Adrenal gland (tissue), 12 donors: ENCODE data around the gene CLEC16A. TPM values are rescaled to one million over a fixed set of nuclear protein-coding genes. Genes with fewer than 3 reads are reported as not detected.

Experiments
- DNase-seq, 7 donors: peaks; one replicate each; pipeline ENCODE4 v3.0.0-alpha.2; 2019 to 2020
- H3K27ac ChIP-seq, 5 donors: fragments of 200-600 bp; sonication (generic) in 4 of 5; 1 replicate in 3 of 5; 2 replicates in 2 of 5; pipeline versions ENCODE4 v1.5.1 to v1.8.0; 2016 to 2020; ENCODE audit warnings: mild to moderate bottlenecking in 1 of 5
- H3K27me3 ChIP-seq: fragments of 200-600 bp; 2 replicates; pipeline ENCODE4 v1.8.0; 2021
- H3K36me3 ChIP-seq, 2 donors: fragments of 200-600 bp; replicated peaks in 1 of 2; 1 replicate in 1 of 2; 2 replicates in 1 of 2; pipeline versions ENCODE4 v1.5.1 to v1.8.0; 2018 to 2022
- H3K4me1 ChIP-seq, 2 donors: fragments of 200-600 bp; replicated peaks in 1 of 2; 1 replicate in 1 of 2; 2 replicates in 1 of 2; pipeline versions ENCODE4 v1.5.1 to v1.8.0; 2018 to 2021
- H3K4me3 ChIP-seq, 4 donors: fragments of 200-600 bp; sonication (generic) in 3 of 4; one replicate each; pipeline ENCODE4 v1.5.1; 2016 to 2018
- H3K9me3 ChIP-seq, 3 donors: fragments of 200-600 bp; sonication (generic) in 1 of 3; replicated peaks in 1 of 3; 1 replicate in 2 of 3; 2 replicates in 1 of 3; pipeline versions ENCODE4 v1.5.1 to v1.8.0; 2016 to 2021
- POLR2A ChIP-seq, 2 donors: fragments of 450-650 bp; IDR thresholded peaks; one replicate each; pipeline ENCODE4 v1.6.1; 2017; ENCODE audit warnings: antibody characterized with exemption in 2 of 2, mild to moderate bottlenecking in 2 of 2, moderate library complexity in 1 of 2
- WGBS, 4 donors: extraction: QIAGEN DNeasy Blood & Tissue Kit in 2 of 4; methylation state at CpG; one replicate each; pipeline versions ENCODE4 v1.1.5 to v1.1.7; 2013 to 2017; 5-methylcytosine and 5-hydroxymethylcytosine counted together
- intact Hi-C, 2 donors: fragments of 100-400 bp; cut with DNase I; formaldehyde crosslinking; loops; one replicate each; pipeline versions ENCODE4 v1.14.1 to v1.15.0; 2022 to 2023
- polyA plus RNA-seq, 3 donors: library from polyadenylated mRNA; stranded (reverse); fragments of 200-250 nt in 2 of 3; fragments of 350-450 nt in 1 of 3; fragmentation: Illumina TruSeq in 1 of 3; extraction: RNeasy Lipid Tissue Mini Kit (QIAGEN cat#74804) in 1 of 3; gene quantifications; one replicate each; pipeline ENCODE4 v1.2.3, GENCODE V29; 2013 to 2014
- total RNA-seq, 9 donors: library from RNA; depleted of rRNA in 4 of 9; stranded (reverse); fragments of >200 nt in 4 of 9; fragments of 120-200 nt in 1 of 9; fragmentation: NEBNext Ultra II Directional in 1 of 9; extraction: Animal tissue kit (Norgen Biotek cat#: 25700) in 1 of 9; gene quantifications; one replicate each; pipeline versions ENCODE4 v1.1.0 to v1.2.4, GENCODE V29; 2013 to 2023
- TF ChIP-seq, protein P1 (sequence below), 6 experiments: fragments of 450-650 bp in 4 of 6; fragments of 200-600 bp in 2 of 6; sonication (generic) in 1 of 6; IDR thresholded peaks; 1 replicate in 5 of 6; 2 replicates in 1 of 6; pipeline versions ENCODE4 v1.5.1 to v1.8.0; 2016 to 2021; ENCODE audit warnings: antibody characterized with exemption in 6 of 6, mild to moderate bottlenecking in 2 of 6, moderate library complexity in 1 of 6
- donor health status: healthy with polysubstance abuse.
- donor health status: Bipolar disorder and iron deficiency.
- donor health status: DM: yes; HTN: yes; CAD: no.
- donor health status: DM: no; HTN: no; CAD: no.
- donor health status: DM: no; HTN: no; CAD: no.
- donor health status: DM: yes; HTN: yes; CAD: no.

CLEC16A gene
- total and polyA plus RNA-seq, 12 donors: 14.0 to 37.2 (median 27.6) TPM

DNA sequence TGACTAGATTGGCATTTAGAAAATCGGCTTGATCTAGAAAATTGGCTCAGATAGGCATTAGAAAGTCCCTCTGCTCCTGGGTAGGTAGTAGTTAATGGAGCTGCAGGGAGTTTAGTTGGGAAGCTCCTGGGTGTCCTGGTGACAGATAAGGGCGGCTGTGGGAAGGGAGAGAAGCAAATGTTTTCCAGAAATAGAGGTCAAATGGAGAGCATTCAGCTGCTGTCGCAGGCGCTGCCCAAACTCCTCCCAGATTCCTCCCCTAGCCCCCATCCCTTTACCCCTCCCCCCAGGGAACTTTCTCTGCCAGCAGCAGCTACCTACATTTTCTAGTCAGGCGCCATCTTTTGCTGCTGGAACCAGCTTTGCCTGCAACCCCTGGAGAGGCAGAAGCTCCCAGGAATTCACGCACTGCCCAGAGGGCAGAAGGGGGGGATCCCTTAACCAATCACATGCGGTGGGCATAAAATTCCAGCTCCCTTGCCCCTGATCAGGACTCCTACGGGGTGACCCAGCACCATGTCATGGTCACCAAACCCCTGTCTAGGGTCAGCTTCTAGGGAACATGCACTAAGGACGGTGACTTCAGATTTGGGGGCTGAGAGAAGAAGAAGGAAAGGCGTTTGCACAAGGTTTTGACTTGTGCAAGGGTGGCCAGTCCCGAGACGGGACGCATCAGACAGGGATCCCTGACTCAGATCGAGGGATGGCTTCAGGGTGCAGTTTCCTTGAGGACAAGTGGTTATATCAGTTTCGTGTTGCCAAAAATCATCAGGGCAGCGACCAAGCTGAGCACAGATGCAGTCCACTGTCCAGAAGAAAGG is 267.8 kb downstream of the CLEC16A start:
- no peaks in the 10 kb centered on the region for H3K4me1 ChIP-seq
- no peak for DNase-seq
- no peaks in the 10 kb centered on the region for H3K27me3 ChIP-seq
- no peak overlapping the region for H3K27ac ChIP-seq
- intact Hi-C loops: no loop called here
- TF ChIP-seq, protein P1, sequence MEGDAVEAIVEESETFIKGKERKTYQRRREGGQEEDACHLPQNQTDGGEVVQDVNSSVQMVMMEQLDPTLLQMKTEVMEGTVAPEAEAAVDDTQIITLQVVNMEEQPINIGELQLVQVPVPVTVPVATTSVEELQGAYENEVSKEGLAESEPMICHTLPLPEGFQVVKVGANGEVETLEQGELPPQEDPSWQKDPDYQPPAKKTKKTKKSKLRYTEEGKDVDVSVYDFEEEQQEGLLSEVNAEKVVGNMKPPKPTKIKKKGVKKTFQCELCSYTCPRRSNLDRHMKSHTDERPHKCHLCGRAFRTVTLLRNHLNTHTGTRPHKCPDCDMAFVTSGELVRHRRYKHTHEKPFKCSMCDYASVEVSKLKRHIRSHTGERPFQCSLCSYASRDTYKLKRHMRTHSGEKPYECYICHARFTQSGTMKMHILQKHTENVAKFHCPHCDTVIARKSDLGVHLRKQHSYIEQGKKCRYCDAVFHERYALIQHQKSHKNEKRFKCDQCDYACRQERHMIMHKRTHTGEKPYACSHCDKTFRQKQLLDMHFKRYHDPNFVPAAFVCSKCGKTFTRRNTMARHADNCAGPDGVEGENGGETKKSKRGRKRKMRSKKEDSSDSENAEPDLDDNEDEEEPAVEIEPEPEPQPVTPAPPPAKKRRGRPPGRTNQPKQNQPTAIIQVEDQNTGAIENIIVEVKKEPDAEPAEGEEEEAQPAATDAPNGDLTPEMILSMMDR (IDR thresholded peaks at IDR 0.05): no peak
- no peak for TF ChIP-seq POLR2A (IDR thresholded peaks at IDR 0.05)
- H3K9me3 ChIP-seq: no peaks in the 10 kb centered on the region
- no peaks in the 10 kb centered on the region for H3K36me3 ChIP-seq
- 66 to 73% (median 71%) methylated on average over 16 of the region's 16 CpGs for WGBS, 4 donors
- H3K4me3 ChIP-seq: no peak overlapping the region

DNA sequence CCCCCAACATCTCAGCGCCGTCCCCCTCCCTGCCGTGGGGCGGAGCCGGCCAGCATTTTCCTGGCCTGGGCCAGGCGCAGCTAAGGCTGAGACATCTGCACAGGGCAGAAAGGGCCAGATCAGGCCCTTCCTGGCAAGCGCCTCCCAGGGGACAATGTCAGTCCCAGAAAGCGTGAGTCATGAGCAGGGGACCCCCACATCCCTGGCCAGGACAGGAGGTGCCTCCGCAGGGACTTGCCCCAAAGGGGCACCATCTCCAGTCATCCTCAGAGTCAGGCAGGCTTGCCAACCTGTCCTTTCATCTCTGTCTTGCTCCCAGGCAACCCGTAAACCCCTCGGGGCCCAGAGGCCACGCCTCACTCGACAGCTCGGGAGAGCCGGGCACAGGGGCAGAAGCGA is 268.4 kb downstream of the CLEC16A start:
- Histone ChIP-seq H3K4me3 (no peak overlapping the region), H3K27me3 (no peaks in the 10 kb centered on the region), H3K36me3 (no peaks in the 10 kb centered on the region), H3K4me1 (no peaks in the 10 kb centered on the region), H3K9me3 (no peaks in the 10 kb centered on the region), H3K27ac (no peak overlapping the region)
- 82 to 93% (median 88%) methylated on average over 7 to 16 of the region's 16 CpGs for WGBS, 4 donors
- no peak for TF ChIP-seq POLR2A (IDR thresholded peaks at IDR 0.05)
- TF ChIP-seq, protein P1 (IDR thresholded peaks at IDR 0.05): no peak
- no peak for DNase-seq
- intact Hi-C loops: no loop called here

DNA sequence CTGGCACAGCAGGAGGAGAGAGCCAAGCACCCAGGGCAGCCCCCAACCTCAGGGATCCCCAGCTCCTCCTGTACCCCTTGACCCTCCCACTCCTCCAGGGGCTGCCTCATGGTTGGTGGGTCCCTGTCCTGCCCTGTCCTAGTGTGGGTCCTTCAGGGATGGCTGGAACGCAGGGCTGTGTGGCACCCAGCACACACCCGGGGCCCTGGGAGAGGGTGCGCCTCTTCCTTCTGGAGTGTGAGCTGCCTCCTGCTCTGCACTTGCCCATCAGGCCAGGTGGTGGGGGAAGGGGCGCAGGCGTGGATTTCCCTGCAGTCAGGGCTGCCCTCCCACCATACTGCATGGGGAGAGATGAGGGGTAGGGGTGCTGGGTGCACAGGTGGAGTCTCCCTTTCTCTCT is 269.0 kb downstream of the CLEC16A start:
- 90 to 97% (median 94%) methylated on average over 5 of the region's 5 CpGs; no CpG with 5 or more reads in 1 of the 4 donors for WGBS, 4 donors
- DNase-seq: no peak
- Histone ChIP-seq H3K4me1 (no peaks in the 10 kb centered on the region), H3K36me3 (no peaks in the 10 kb centered on the region), H3K9me3 (no peaks in the 10 kb centered on the region), H3K4me3 (no peak overlapping the region), H3K27ac (no peak overlapping the region), H3K27me3 (no peaks in the 10 kb centered on the region)
- TF ChIP-seq POLR2A (IDR thresholded peaks at IDR 0.05): no peak
- TF ChIP-seq, protein P1 (IDR thresholded peaks at IDR 0.05): no peak
- intact Hi-C loops: no loop called here

DNA sequence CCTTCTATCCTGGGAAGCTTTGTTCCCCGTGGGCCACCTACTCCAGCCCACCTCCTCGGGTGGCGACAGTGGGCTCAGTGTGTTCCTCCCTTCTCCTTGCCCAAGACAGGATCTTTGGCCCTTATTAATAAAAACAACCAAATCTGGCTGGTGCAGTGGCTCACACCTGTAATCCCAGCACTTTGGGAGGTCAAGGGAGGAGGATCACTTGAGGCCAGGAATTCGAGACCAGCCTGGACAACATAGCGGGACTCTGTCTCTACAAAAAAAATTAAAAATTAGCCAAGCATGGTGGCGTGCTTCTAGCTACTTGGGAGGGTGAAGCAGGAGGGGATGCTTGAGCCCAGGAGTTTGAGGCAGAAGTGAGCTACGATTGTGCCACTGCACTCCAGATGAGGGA is 269.4 kb downstream of the CLEC16A start:
- 85 to 95% (median 89%) methylated on average over 7 of the region's 7 CpGs for WGBS, 4 donors
- Histone ChIP-seq H3K27me3 (no peaks in the 10 kb centered on the region), H3K4me1 (no peaks in the 10 kb centered on the region), H3K4me3 (no peak overlapping the region), H3K9me3 (no peaks in the 10 kb centered on the region), H3K36me3 (no peaks in the 10 kb centered on the region), H3K27ac (no peak overlapping the region)
- no peak for DNase-seq
- TF ChIP-seq POLR2A (IDR thresholded peaks at IDR 0.05): no peak
- TF ChIP-seq, protein P1 (IDR thresholded peaks at IDR 0.05): no peak
- intact Hi-C loops: no loop called here
